H1 (cell line): Measurements from ENCODE around the gene RBM38. TPM values are rescaled to one million over a fixed set of nuclear protein-coding genes. Genes with fewer than 3 reads are reported as not detected.

ENCODE experiments used
- ATF2 ChIP-seq: IDR thresholded peaks from 2 replicates; pipeline ENCODE4 v1.6.1; 2012; ENCODE audit warnings: low read length, inconsistent platforms
- ATF3 ChIP-seq: IDR thresholded peaks from 2 replicates; pipeline ENCODE4 v1.6.1; 2011; ENCODE audit warnings: low read depth, mild to moderate bottlenecking, low read length; ENCODE audit not compliant: insufficient read depth
- CBX5 ChIP-seq: fragments of 300-800, 300-1000 bp; sonication (generic); IDR thresholded peaks from 2 replicates; pipeline ENCODE4 v1.7.1; 2016; ENCODE audit warnings: antibody characterized with exemption, low read length, low read depth
- CBX8 ChIP-seq: fragments of 300-800, 300-1000 bp; sonication (generic); IDR thresholded peaks from 2 replicates; pipeline ENCODE4 v1.7.1; 2016; ENCODE audit warnings: low read depth, low read length, borderline replicate concordance
- CHD2 ChIP-seq: IDR thresholded peaks from 2 replicates; pipeline ENCODE4 v1.6.1; 2012; ENCODE audit warnings: low read length, improper control_type of control experiment
- EGR1 ChIP-seq: IDR thresholded peaks from 2 replicates; pipeline ENCODE4 v1.6.1; 2011; ENCODE audit warnings: low read depth, low read length, borderline replicate concordance
- JUND ChIP-seq: IDR thresholded peaks from 2 replicates; pipeline ENCODE4 v1.6.1; 2011; ENCODE audit warnings: mild to moderate bottlenecking, improper control_type of control experiment, low read length
- KDM1A ChIP-seq: fragments of 200-600, 300-600 bp; sonication (generic); IDR thresholded peaks from 2 replicates; pipeline ENCODE4 v1.7.1; 2016; ENCODE audit warnings: mild to moderate bottlenecking, low read length, borderline replicate concordance
- KDM4A ChIP-seq: IDR thresholded peaks from one replicate; pipeline ENCODE4 v1.7.1; 2012; ENCODE audit warnings: low read depth, mild to moderate bottlenecking, moderate library complexity, low read length, inconsistent platforms; ENCODE audit not compliant: severe bottlenecking
- NRF1 ChIP-seq: IDR thresholded peaks from 2 replicates; pipeline ENCODE4 v1.6.1; 2011; ENCODE audit warnings: mild to moderate bottlenecking, low read depth, low read length, improper control_type of control experiment
- RFX5 ChIP-seq: IDR thresholded peaks from 2 replicates; pipeline ENCODE4 v1.6.1; 2011; ENCODE audit warnings: low read depth, low read length, improper control_type of control experiment, borderline replicate concordance
- SIRT6 ChIP-seq: IDR thresholded peaks from one replicate; pipeline ENCODE4 v1.7.1; 2012; ENCODE audit warnings: low read length, inconsistent platforms
- SIX5 ChIP-seq: IDR thresholded peaks from 2 replicates; pipeline ENCODE4 v1.6.1; 2011; ENCODE audit warnings: mild to moderate bottlenecking, low read depth, low read length
- SP1 ChIP-seq: IDR thresholded peaks from 2 replicates; pipeline ENCODE4 v1.6.1; 2011; ENCODE audit warnings: low read depth, low read length
- TAF7 ChIP-seq: optimal IDR thresholded peaks from 2 replicates; pipeline ENCODE3; 2011; ENCODE audit warnings: low read depth, mild to moderate bottlenecking, inconsistent platforms, low read length, moderate library complexity, borderline replicate concordance
- TBP ChIP-seq: IDR thresholded peaks from 2 replicates; pipeline ENCODE4 v1.6.1; 2011; ENCODE audit warnings: low read depth, low read length, improper control_type of control experiment
- polyA plus RNA-seq, 7 experiments: library from polyadenylated mRNA; depleted of rRNA in 3 of 7; stranded (reverse) in 5 of 7; unstranded in 2 of 7; fragments of >200 nt in 5 of 7; fragments of 200-250 nt in 2 of 7; gene quantifications; 1 replicate in 5 of 7; 2 replicates in 1 of 7; 4 replicates in 1 of 7; pipeline versions ENCODE4 v1.2.1 to v1.2.3, GENCODE V29; 2011 to 2013; ENCODE audit warnings: missing spikeins in 2 of 7, mixed read lengths in 2 of 7
- total RNA-seq: library from RNA; stranded (reverse); fragmentation: NEBNext Ultra II Directional; extraction: Animal tissue kit (Norgen Biotek cat#: 25700); gene quantifications from 2 replicates; pipeline ENCODE4 v1.2.1, GENCODE V29; 2021
- TF ChIP-seq, protein P1 (sequence below), 3 experiments: IDR thresholded peaks; 1 replicate in 2 of 3; 2 replicates in 1 of 3; pipeline versions ENCODE4 v1.5.1 to v1.6.1; 2011; ENCODE audit warnings: low read length in 3 of 3, mild to moderate bottlenecking in 3 of 3, inconsistent platforms in 2 of 3, low read depth in 1 of 3, moderate library complexity in 1 of 3; ENCODE audit not compliant: insufficient read depth in 1 of 3; ENCODE audit errors: control extremely low read depth in 1 of 3

The RBM38 gene
- total and polyA plus RNA-seq, 2 of the 8 experiments (the other 6 are each of a cell fraction or from before 2014, with no cell fraction given): 57.7 to 109 TPM

DNA sequence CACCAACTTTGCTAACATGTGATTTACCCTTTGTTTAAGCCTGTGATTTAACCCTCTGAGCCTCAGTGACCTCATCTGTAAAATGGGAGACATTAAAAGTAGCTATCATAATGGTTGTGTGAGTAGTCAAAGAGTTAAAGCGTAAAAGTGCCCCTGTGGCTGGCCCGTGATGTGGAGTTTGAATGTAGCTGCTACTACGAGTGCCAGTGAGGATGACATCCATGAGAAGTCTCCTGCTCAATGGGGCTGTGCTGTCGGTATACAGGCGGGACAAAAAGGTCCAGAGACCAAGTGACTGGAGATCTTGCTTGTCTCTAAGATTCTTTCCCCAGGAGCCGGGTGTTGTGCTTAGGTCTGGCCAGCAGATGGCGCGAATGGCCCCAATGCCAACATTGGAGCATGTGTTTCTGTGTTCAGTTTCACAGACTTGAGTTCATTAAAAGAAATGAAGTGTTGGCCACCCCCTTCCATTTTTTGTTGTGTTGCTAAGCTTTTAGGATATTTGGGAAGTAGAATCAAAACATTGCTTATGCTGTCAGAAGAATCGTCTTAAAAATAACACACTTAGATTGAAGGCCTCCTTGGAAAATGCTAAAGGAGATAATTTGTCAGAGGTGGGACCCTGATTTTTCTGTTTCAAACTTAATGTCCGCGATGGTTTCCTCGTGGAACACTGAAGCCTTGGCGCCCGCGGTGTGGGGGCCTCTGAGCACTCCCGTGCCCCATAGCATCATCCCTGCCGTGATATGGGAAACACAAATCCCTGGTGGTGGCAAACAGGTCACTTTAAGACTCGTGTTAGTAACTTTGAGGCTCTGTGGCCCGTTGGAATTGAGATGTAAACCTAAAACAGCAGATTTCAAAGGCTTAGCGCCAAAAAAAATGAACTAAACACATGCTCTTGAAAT, 9.3 kb upstream of the RBM38 start (continued):
- TF ChIP-seq ATF3: no peak
- TF ChIP-seq ATF2: no peak
- TF ChIP-seq KDM1A: peak; percentile 82
- TF ChIP-seq NRF1: no peak
- no peak for TF ChIP-seq TBP
- no peak for TF ChIP-seq CBX8
- TF ChIP-seq EGR1: no peak
- no peak for TF ChIP-seq RFX5
- TF ChIP-seq SIX5: no peak
- no peak for TF ChIP-seq JUND
- TF ChIP-seq SIRT6: no peak
- no peak for TF ChIP-seq SP1
- TF ChIP-seq CBX5: no peak
- no peak for TF ChIP-seq KDM4A
- no peak for TF ChIP-seq CHD2
- TF ChIP-seq TAF7: no peak
- TF ChIP-seq, protein P1, sequence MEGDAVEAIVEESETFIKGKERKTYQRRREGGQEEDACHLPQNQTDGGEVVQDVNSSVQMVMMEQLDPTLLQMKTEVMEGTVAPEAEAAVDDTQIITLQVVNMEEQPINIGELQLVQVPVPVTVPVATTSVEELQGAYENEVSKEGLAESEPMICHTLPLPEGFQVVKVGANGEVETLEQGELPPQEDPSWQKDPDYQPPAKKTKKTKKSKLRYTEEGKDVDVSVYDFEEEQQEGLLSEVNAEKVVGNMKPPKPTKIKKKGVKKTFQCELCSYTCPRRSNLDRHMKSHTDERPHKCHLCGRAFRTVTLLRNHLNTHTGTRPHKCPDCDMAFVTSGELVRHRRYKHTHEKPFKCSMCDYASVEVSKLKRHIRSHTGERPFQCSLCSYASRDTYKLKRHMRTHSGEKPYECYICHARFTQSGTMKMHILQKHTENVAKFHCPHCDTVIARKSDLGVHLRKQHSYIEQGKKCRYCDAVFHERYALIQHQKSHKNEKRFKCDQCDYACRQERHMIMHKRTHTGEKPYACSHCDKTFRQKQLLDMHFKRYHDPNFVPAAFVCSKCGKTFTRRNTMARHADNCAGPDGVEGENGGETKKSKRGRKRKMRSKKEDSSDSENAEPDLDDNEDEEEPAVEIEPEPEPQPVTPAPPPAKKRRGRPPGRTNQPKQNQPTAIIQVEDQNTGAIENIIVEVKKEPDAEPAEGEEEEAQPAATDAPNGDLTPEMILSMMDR (IDR thresholded peaks at IDR 0.05; ENCODE audit: control extremely low read depth in 1 of 3, insufficient read depth in 1 of 3, low read depth in 1 of 3, low read length in 3 of 3): peak; percentile 79 to 87 (median 86)
